IMR-90 (cell line): ENCODE results near the gene IWS1. TPM values are rescaled to one million over a fixed set of nuclear protein-coding genes. Genes with fewer than 3 reads are reported as not detected.

Experiments used
- ATAC-seq: fragments of 200-7000 bp; cut with Tn5 transposase; 2 replicates; pipeline ENCODE4 v1.9.1; 2020; ENCODE audit warnings: low read depth, mild to moderate bottlenecking, moderate library complexity
- BruUV-seq: library from RNA; stranded (reverse); fragments of 400-500 nt; replicated peaks from 2 replicates; lab custom pipeline; 2021; lab: Mats Ljungman, UMichigan
- CTCF ChIA-PET: fragments of 300-600 bp; formaldehyde crosslinking; extraction: SDS; loops from one replicate; lab custom pipeline; 2021; ENCODE audit warnings: antibody characterized with exemption; lab: Yijun Ruan, JAX
- POLR2A ChIA-PET: fragments of 300-600 bp; sonication (Branson Sonifier 250); formaldehyde crosslinking; loops from one replicate; lab custom pipeline; 2022; ENCODE audit warnings: antibody characterized with exemption; ENCODE audit not compliant: unreplicated experiment; lab: Charles Lee
- DNase-seq: peaks from one replicate; pipeline ENCODE4 v3.0.0; 2013
- H2AFZ ChIP-seq: replicated peaks from 2 replicates; pipeline ENCODE3; 2013; ENCODE audit warnings: low read length, mild to moderate bottlenecking; ENCODE audit not compliant: poor library complexity
- H2AK5ac ChIP-seq: 2 replicates; pipeline ENCODE4 v1.6.1; 2013; ENCODE audit warnings: low read depth, low read length, inconsistent platforms
- H2AK9ac ChIP-seq: replicated peaks from 2 replicates; pipeline ENCODE3; 2013; ENCODE audit warnings: mild to moderate bottlenecking, low read depth, low read length, moderate library complexity; ENCODE audit not compliant: poor library complexity
- H2BK120ac ChIP-seq: 2 replicates; pipeline ENCODE4 v1.6.1; 2013; ENCODE audit warnings: low read depth, low read length, inconsistent platforms
- H2BK15ac ChIP-seq: 3 replicates; pipeline ENCODE4 v1.6.1; 2013; ENCODE audit warnings: low read depth, low read length, inconsistent platforms
- H2BK20ac ChIP-seq: 2 replicates; pipeline ENCODE4 v1.6.1; 2013; ENCODE audit warnings: low read depth, mild to moderate bottlenecking, inconsistent platforms, low read length, moderate library complexity
- H2BK5ac ChIP-seq: 2 replicates; pipeline ENCODE4 v1.6.1; 2013; ENCODE audit warnings: mild to moderate bottlenecking, low read depth, low read length, inconsistent platforms; ENCODE audit not compliant: poor library complexity, severe bottlenecking
- H3K14ac ChIP-seq: replicated peaks from 2 replicates; pipeline ENCODE4 v1.6.1; 2013; ENCODE audit warnings: low read depth, low read length, inconsistent platforms
- H3K18ac ChIP-seq: 2 replicates; pipeline ENCODE4 v1.6.1; 2013; ENCODE audit warnings: low read depth, low read length, control low read depth
- H3K23ac ChIP-seq: 2 replicates; pipeline ENCODE4 v1.6.1; 2013; ENCODE audit warnings: low read depth, low read length, inconsistent platforms
- H3K27ac ChIP-seq: 2 replicates; pipeline ENCODE4 v1.5.1; 2013; ENCODE audit warnings: mild to moderate bottlenecking, control low read depth, low read length; ENCODE audit not compliant: insufficient read depth
- H3K27me3 ChIP-seq: 2 replicates; pipeline ENCODE4 v1.6.1; 2013; ENCODE audit warnings: low read length; ENCODE audit not compliant: control insufficient read depth, insufficient read depth
- H3K36me3 ChIP-seq: 2 replicates; pipeline ENCODE4 v1.6.1; 2013; ENCODE audit warnings: low read length, mixed read lengths; ENCODE audit not compliant: control insufficient read depth, insufficient read depth
- H3K4ac ChIP-seq: 2 replicates; pipeline ENCODE4 v1.6.1; 2013; ENCODE audit warnings: low read depth, low read length, inconsistent platforms
- H3K4me1 ChIP-seq: 2 replicates; pipeline ENCODE4 v1.6.1; 2013; ENCODE audit warnings: low read length, mixed read lengths; ENCODE audit not compliant: control insufficient read depth, insufficient read depth
- H3K4me2 ChIP-seq: 2 replicates; pipeline ENCODE4 v1.6.1; 2013; ENCODE audit warnings: low read depth, mild to moderate bottlenecking, control low read depth, low read length, moderate library complexity
- H3K4me3 ChIP-seq: 2 replicates; pipeline ENCODE4 v1.5.1; 2013; ENCODE audit warnings: low read depth, mild to moderate bottlenecking, control low read depth, low read length, moderate library complexity; ENCODE audit not compliant: insufficient read depth
- H3K56ac ChIP-seq: 2 replicates; pipeline ENCODE4 v1.6.1; 2013; ENCODE audit warnings: low read length, inconsistent platforms; ENCODE audit not compliant: insufficient read depth; ENCODE audit errors: extremely low read depth
- H3K79me1 ChIP-seq, 2 experiments: 2 replicates each; pipeline ENCODE4 v1.6.1; 2013; ENCODE audit warnings: low read length in 2 of 2, inconsistent platforms in 1 of 2, low read depth in 1 of 2
- H3K9ac ChIP-seq: 2 replicates; pipeline ENCODE4 v1.6.1; 2013; ENCODE audit warnings: low read depth, low read length, control low read depth
- H3K9me1 ChIP-seq: 2 replicates; pipeline ENCODE4 v1.6.1; 2013; ENCODE audit warnings: low read length, inconsistent platforms; ENCODE audit not compliant: insufficient read depth
- H3K9me3 ChIP-seq: 2 replicates; pipeline ENCODE4 v1.6.1; 2013; ENCODE audit warnings: low read length; ENCODE audit not compliant: control insufficient read depth, insufficient read depth
- H4K20me1 ChIP-seq: 2 replicates; pipeline ENCODE4 v1.6.1; 2013; ENCODE audit warnings: low read length, inconsistent platforms; ENCODE audit not compliant: insufficient read depth
- H4K5ac ChIP-seq: 2 replicates; pipeline ENCODE4 v1.6.1; 2013; ENCODE audit warnings: mild to moderate bottlenecking, low read depth, low read length, control low read depth
- H4K8ac ChIP-seq, 2 experiments: 2 replicates each; pipeline ENCODE4 v1.6.1; 2013; ENCODE audit warnings: low read depth in 2 of 2, low read length in 2 of 2, control low read depth in 1 of 2, inconsistent platforms in 1 of 2
- H4K91ac ChIP-seq: 2 replicates; pipeline ENCODE4 v1.6.1; 2013; ENCODE audit warnings: low read depth, low read length, inconsistent platforms; ENCODE audit not compliant: insufficient read depth
- BHLHE40 ChIP-seq: fragments of 150-350 bp; IDR thresholded peaks from 2 replicates; pipeline ENCODE4 v1.6.1; 2016; ENCODE audit warnings: mild to moderate bottlenecking, low read depth, low read length
- CHD1 ChIP-seq: IDR thresholded peaks from 2 replicates; pipeline ENCODE4 v1.6.1; 2012; ENCODE audit warnings: low read depth, low read length, improper control_type of control experiment
- ELK1 ChIP-seq: fragments of 150-350 bp; IDR thresholded peaks from 2 replicates; pipeline ENCODE4 v1.6.1; 2016; ENCODE audit warnings: low read depth, mild to moderate bottlenecking, low read length, moderate library complexity, borderline replicate concordance
- MAZ ChIP-seq: IDR thresholded peaks from 2 replicates; pipeline ENCODE4 v1.6.1; 2012; ENCODE audit warnings: low read depth, mild to moderate bottlenecking, low read length, improper control_type of control experiment, moderate library complexity, borderline replicate concordance
- NFE2L2 ChIP-seq: fragments of 150-350 bp; IDR thresholded peaks from 2 replicates; pipeline ENCODE4 v1.6.1; 2016; ENCODE audit warnings: low read depth, mild to moderate bottlenecking, low read length
- RAD21 ChIP-seq: IDR thresholded peaks from 2 replicates; pipeline ENCODE4 v1.6.1; 2012; ENCODE audit warnings: low read length, improper control_type of control experiment
- WGBS, 2 experiments: methylation state at CpG; one replicate each; pipeline versions ENCODE4 v1.1.5 to v1.1.7; 2013; ENCODE audit warnings: missing lambda C conversion rate in 2 of 2; ENCODE audit not compliant: insufficient read length in 1 of 2; ENCODE audit errors: extremely low coverage in 2 of 2; 5-methylcytosine and 5-hydroxymethylcytosine counted together
- dilution Hi-C: fragments of 300-500 bp; cut with HindIII; formaldehyde crosslinking; loops from one replicate; pipeline ENCODE4 v1.14.3; 2018; ENCODE audit warnings: low sequenced_read_pairs; ENCODE audit not compliant: unreplicated experiment
- in situ Hi-C: fragments of 300-500 bp; cut with MboI; formaldehyde crosslinking; loops from 3 replicates; pipeline ENCODE4 v1.14.3; 2019; ENCODE audit warnings: low sequenced_read_pairs, inconsistent platforms, mixed read lengths
- intact Hi-C: fragments of 100-400 bp; cut with micrococcal nuclease; formaldehyde crosslinking; loops from 2 replicates; pipeline ENCODE4 v1.10.0; 2022
- polyA plus RNA-seq, 3 experiments: library from polyadenylated mRNA; depleted of rRNA; stranded (reverse); fragments of >200 nt; gene quantifications; 2 replicates each; pipeline ENCODE4 v1.2.3, GENCODE V29; 2012; ENCODE audit warnings: low replicate concordance in 1 of 3
- total RNA-seq: library from RNA; depleted of rRNA; stranded (reverse); fragments of >200 nt; gene quantifications from 2 replicates; pipeline ENCODE4 v1.2.3, GENCODE V29; 2012

IWS1 gene
- total and polyA plus RNA-seq, 2 of the 4 experiments (the other 2 are of a cell fraction) = 31.5 to 52.5 TPM

GRCh38 chr2:127517465-127517864 lies 8.8 kb downstream of the IWS1 start:
- Histone ChIP-seq H4K20me1 (peaks cover 37% of the 10 kb centered on the region), H2BK120ac (no peak overlapping the region), H3K9me1 (peaks cover 10% of the 10 kb centered on the region), H4K8ac (no peak overlapping the region), H3K4ac (no peak overlapping the region), H3K56ac (no peak overlapping the region), H3K4me3 (no peak overlapping the region), H2BK15ac (no peak overlapping the region), H3K14ac (no peak overlapping the region), H3K79me1 (peaks cover 45 to 55% of the 10 kb centered on the region in 2 experiments), H3K9ac (no peak overlapping the region), H3K23ac (no peak overlapping the region), H3K36me3 (peaks cover 19% of the 10 kb centered on the region), H4K91ac (no peak overlapping the region), H3K9me3 (no peaks in the 10 kb centered on the region), H2AFZ (no peak overlapping the region), H2BK5ac (no peak overlapping the region), H3K4me1 (peaks cover under 1% of the 10 kb centered on the region; the same call in 1 of the 2 replicates), H3K18ac (no peak overlapping the region), H2AK9ac (no peak overlapping the region), H2AK5ac (no peak overlapping the region), H4K5ac (no peak overlapping the region), H3K27me3 (no peaks in the 10 kb centered on the region), H2BK20ac (no peak overlapping the region), H3K27ac (no peak overlapping the region), H3K4me2 (no peak overlapping the region)
- POLR2A ChIA-PET = no interaction called here
- ATAC-seq = no peak
- WGBS, 2 experiments = no CpG with 5 or more reads among the region's 2 CpGs
- in situ Hi-C loops = no loop called here
- no TSS peak for BruUV-seq
- TF ChIP-seq ELK1 (no peak), CHD1 (no peak), MAZ (no peak), NFE2L2 (no peak), RAD21 (no peak), BHLHE40 (no peak)
- DNase-seq = no peak
- CTCF ChIA-PET = no interaction called here
- intact Hi-C loops = no loop called here
- dilution Hi-C loops = no loop called here
